GM12872 (cell line): ENCODE data around the gene PLSCR4.

Source experiments
- CTCF ChIP-seq: IDR thresholded peaks from 3 replicates; pipeline ENCODE4 v1.5.1; 2011; ENCODE audit warnings: low read depth, mild to moderate bottlenecking, low read length, moderate library complexity; ENCODE audit not compliant: insufficient read depth

Gene PLSCR4

GRCh38 chr3:146159037-146159436 is 91.9 kb downstream of the PLSCR4 start:
- TF ChIP-seq CTCF, result no peak

- no peak for TF ChIP-seq CTCF
Observed at GRCh38 chr3:146157325-146158060, 93.4 kb downstream of the PLSCR4 start.

GRCh38 chr3:146156666-146157314 is 94.1 kb downstream of the PLSCR4 start:
- TF ChIP-seq CTCF, result no peak

GRCh38 chr3:146156095-146156494 is 94.8 kb downstream of the PLSCR4 start:
- TF ChIP-seq CTCF, result no peak

GRCh38 chr3:146154995-146155394 is 95.9 kb downstream of the PLSCR4 start:
- no peak for TF ChIP-seq CTCF

- no peak for TF ChIP-seq CTCF
Observed at GRCh38 chr3:146154316-146154715, 96.6 kb downstream of the PLSCR4 start.

- TF ChIP-seq CTCF, result no peak
Observed at GRCh38 chr3:146153429-146153828, 97.5 kb downstream of the PLSCR4 start.
